ENCODE measurements around the gene BAZ2A. TPM values are rescaled to one million over a fixed set of nuclear protein-coding genes. Genes with fewer than 3 reads are reported as not detected.

The BAZ2A gene
- total RNA-seq, 1 donor, result 53.4 TPM

GRCh38 chr12:56596815-56597214 is 33.3 kb downstream of the BAZ2A start:
- H3K4me3 ChIP-seq (ENCODE audit: low read depth, low read length), result no peak overlapping the region
- no peak for DNase-seq (ENCODE audit: low read depth)
- TF ChIP-seq CTCF (IDR thresholded peaks at IDR 0.05; ENCODE audit: insufficient read depth, low read length), result no peak

- peak; percentile 90 for TF ChIP-seq CTCF (IDR thresholded peaks at IDR 0.05; ENCODE audit: insufficient read depth, low read length)
- H3K4me3 ChIP-seq (ENCODE audit: low read depth, low read length), result no peak overlapping the region
- peak; percentile 77 for DNase-seq (ENCODE audit: low read depth)
These were observed 36.1 kb downstream of the BAZ2A start for GRCh38 chr12:56593909-56594621.

- no peak overlapping the region for H3K4me3 ChIP-seq (ENCODE audit: low read depth, low read length)
- no peak for DNase-seq (ENCODE audit: low read depth)
- TF ChIP-seq CTCF (IDR thresholded peaks at IDR 0.05; ENCODE audit: insufficient read depth, low read length), result no peak
These were observed 38.2 kb downstream of the BAZ2A start for GRCh38 chr12:56591961-56592360.

- H3K4me3 ChIP-seq (ENCODE audit: low read depth, low read length), result no peak overlapping the region
- no peak for TF ChIP-seq CTCF (IDR thresholded peaks at IDR 0.05; ENCODE audit: insufficient read depth, low read length)
- no peak for DNase-seq (ENCODE audit: low read depth)
These were observed 39.0 kb downstream of the BAZ2A start for GRCh38 chr12:56591126-56591525.

GRCh38 chr12:56590237-56590830 is 39.8 kb downstream of the BAZ2A start:
- peak; percentile 36 for TF ChIP-seq CTCF (IDR thresholded peaks at IDR 0.05; ENCODE audit: insufficient read depth, low read length)
- no peak for DNase-seq (ENCODE audit: low read depth)
- no peak overlapping the region for H3K4me3 ChIP-seq (ENCODE audit: low read depth, low read length)

GRCh38 chr12:56589783-56590182 is 40.3 kb downstream of the BAZ2A start:
- no peak overlapping the region for H3K4me3 ChIP-seq (ENCODE audit: low read depth, low read length)
- no peak for DNase-seq (ENCODE audit: low read depth)
- no peak for TF ChIP-seq CTCF (IDR thresholded peaks at IDR 0.05; ENCODE audit: insufficient read depth, low read length)

All from fibroblast of the aortic adventitia (primary cell).